KOPT-K1 (cell line): ENCODE results near the gene R3HDM4.
A peak's percentile ranks its signal among the peaks of the same experiment; 100 is the strongest.
"Not testable (repeated sequence)": the region's sequence is repeated elsewhere in the genome, so short reads cannot be mapped to it uniquely, and the experiment has no call there.

ENCODE experiments used
- H3K27ac ChIP-seq: fragments of 200-600 bp; sonication (generic); 2 replicates; pipeline ENCODE4 v1.5.1; 2016; ENCODE audit warnings: antibody characterized with exemption, mild to moderate bottlenecking, low read depth, low read length; ENCODE audit not compliant: poor library complexity, severe bottlenecking
- H3K36me3 ChIP-seq: fragments of 200-600 bp; sonication (generic); 2 replicates; pipeline ENCODE4 v1.5.1; 2017; ENCODE audit warnings: antibody characterized with exemption, mild to moderate bottlenecking, low read length, moderate library complexity; ENCODE audit not compliant: insufficient read depth
- H3K9me3 ChIP-seq: fragments of 200-600 bp; sonication (generic); 2 replicates; pipeline ENCODE4 v1.5.1; 2017; ENCODE audit warnings: antibody characterized with exemption, low read length, mild to moderate bottlenecking; ENCODE audit not compliant: insufficient read depth, poor library complexity, severe bottlenecking

The R3HDM4 gene

GRCh38 chr19:913080-913748, at the start of gene R3HDM4:
TSS of gene R3HDM4 (minus strand) at chr19:913219. CDS start at chr19:913157, 62 bp downstream.
- H3K9me3 ChIP-seq: no peaks in the 10 kb centered on the region
- peak within 1 kb of the TSS; percentile 68 for H3K27ac ChIP-seq
- no peaks in the 10 kb centered on the region for H3K36me3 ChIP-seq

- Histone ChIP-seq H3K9me3 (no peaks in the 10 kb centered on the region), H3K27ac (no peak overlapping the region), H3K36me3 (peaks cover 9% of the 10 kb centered on the region; the same call in 1 of the 2 replicates)
Observed at GRCh38 chr19:961866-962620, 49.0 kb upstream of the R3HDM4 start.

- peaks cover 9% of the 10 kb centered on the region; the same call in 1 of the 2 replicates for H3K36me3 ChIP-seq
Observed at GRCh38 chr19:960601-960938, 47.6 kb upstream of the R3HDM4 start.

GRCh38 chr19:960020-960419, 47.0 kb upstream of the R3HDM4 start:
- H3K9me3 ChIP-seq: no peaks in the 10 kb centered on the region
- H3K27ac ChIP-seq: no peak overlapping the region
- peaks cover 4% of the 10 kb centered on the region; the same call in 1 of the 2 replicates for H3K36me3 ChIP-seq

More at GRCh38 chr19:960601-960938, 47.6 kb upstream of the R3HDM4 start:
- Histone ChIP-seq H3K27ac (no peak overlapping the region), H3K9me3 (no peaks in the 10 kb centered on the region)

GRCh38 chr19:958967-959855, 46.2 kb upstream of the R3HDM4 start:
- H3K27ac ChIP-seq: no peak overlapping the region
- H3K36me3 ChIP-seq: no peaks in the 10 kb centered on the region
- no peaks in the 10 kb centered on the region for H3K9me3 ChIP-seq

GRCh38 chr19:957578-957977, 44.6 kb upstream of the R3HDM4 start:
- H3K36me3 ChIP-seq, H3K9me3 ChIP-seq, H3K27ac ChIP-seq: not testable (repeated sequence)

- H3K27ac ChIP-seq: no peak overlapping the region
- no peaks in the 10 kb centered on the region for H3K36me3 ChIP-seq
- no peaks in the 10 kb centered on the region for H3K9me3 ChIP-seq
Observed at GRCh38 chr19:956766-957440, 43.9 kb upstream of the R3HDM4 start.

GRCh38 chr19:955803-956765, 43.1 kb upstream of the R3HDM4 start:
- H3K9me3 ChIP-seq: no peaks in the 10 kb centered on the region
- no peaks in the 10 kb centered on the region for H3K36me3 ChIP-seq
- no peak overlapping the region for H3K27ac ChIP-seq

GRCh38 chr19:954672-955494, 41.9 kb upstream of the R3HDM4 start:
- Histone ChIP-seq H3K27ac (no peak overlapping the region), H3K36me3 (no peaks in the 10 kb centered on the region), H3K9me3 (no peaks in the 10 kb centered on the region)

- Histone ChIP-seq H3K9me3 (no peaks in the 10 kb centered on the region), H3K27ac (no peak overlapping the region), H3K36me3 (no peaks in the 10 kb centered on the region)
Observed at GRCh38 chr19:954272-954671, 41.3 kb upstream of the R3HDM4 start.

- Histone ChIP-seq H3K36me3 (no peaks in the 10 kb centered on the region), H3K27ac (peak overlapping the region; percentile 58), H3K9me3 (no peaks in the 10 kb centered on the region)
Observed at GRCh38 chr19:953445-954271, 40.6 kb upstream of the R3HDM4 start.

GRCh38 chr19:952680-953444, 39.8 kb upstream of the R3HDM4 start:
- Histone ChIP-seq H3K9me3 (no peaks in the 10 kb centered on the region), H3K36me3 (no peaks in the 10 kb centered on the region), H3K27ac (peak overlapping the region; percentile 58)
